Glomerular visceral epithelial cell (primary cell): ENCODE measurements around the gene FABP6.

ENCODE experiments used
- DNase-seq: peaks from one replicate; pipeline ENCODE4 v3.0.0-alpha.2; 2016; ENCODE audit errors: extremely low spot score

Gene FABP6

GRCh38 chr5:160262151-160263074, 33.1 kb downstream of the FABP6 start:
- no peak for DNase-seq

- DNase-seq: no peak
These were observed 34.1 kb downstream of the FABP6 start for GRCh38 chr5:160263326-160263855.

GRCh38 chr5:160266044-160266443, 36.7 kb downstream of the FABP6 start:
- no peak for DNase-seq

GRCh38 chr5:160266752-160267345, 37.5 kb downstream of the FABP6 start:
- no peak for DNase-seq

GRCh38 chr5:160268121-160268520, 38.8 kb downstream of the FABP6 start:
- DNase-seq: no peak

- no peak for DNase-seq
These were observed 39.7 kb downstream of the FABP6 start for GRCh38 chr5:160269017-160269416.

GRCh38 chr5:160270704-160271103, 41.4 kb downstream of the FABP6 start:
- DNase-seq: no peak

- DNase-seq: no peak
These were observed 42.1 kb downstream of the FABP6 start for GRCh38 chr5:160271396-160271795.

DNA sequence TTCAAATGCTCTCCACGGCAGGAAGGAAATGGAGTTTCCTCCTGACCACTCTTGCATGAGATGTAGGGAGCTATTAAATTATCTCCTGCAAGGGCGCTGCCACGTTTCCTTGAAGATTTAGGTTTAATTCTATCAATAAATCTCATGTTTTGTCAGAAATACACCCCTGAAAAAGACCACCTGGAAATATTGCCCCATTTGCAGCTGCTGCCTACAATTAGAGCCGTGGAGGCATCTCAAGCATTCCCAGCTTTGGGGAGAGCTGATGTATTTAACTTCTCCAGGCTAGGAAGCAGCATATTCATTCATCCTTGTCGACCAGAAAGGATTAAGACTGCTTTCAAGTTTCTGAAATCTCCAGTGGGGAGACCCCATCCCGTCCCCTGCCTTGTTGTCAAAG, 42.5 kb downstream of the FABP6 start:
- DNase-seq: no peak

GRCh38 chr5:160272264-160272663, 43.0 kb downstream of the FABP6 start:
- DNase-seq: no peak

DNA sequence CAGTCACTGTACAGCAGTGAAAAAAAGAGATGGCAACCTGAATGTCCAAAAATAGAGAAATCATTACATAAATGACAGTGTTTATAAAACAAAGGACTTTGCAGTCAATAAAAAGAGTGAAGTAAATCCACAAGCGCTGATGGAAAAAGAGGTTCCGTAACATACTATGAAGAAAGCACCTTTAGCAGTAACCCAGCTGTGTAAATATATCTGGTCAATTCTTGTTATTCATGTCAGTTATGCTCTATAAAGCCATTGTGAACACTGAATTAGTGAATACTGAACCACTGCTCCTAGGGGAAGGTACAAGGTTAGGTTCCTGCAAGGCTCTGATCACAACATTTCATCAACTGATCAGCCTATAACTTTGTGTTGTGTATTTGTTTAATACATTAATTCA, 43.6 kb downstream of the FABP6 start:
- no peak for DNase-seq

GRCh38 chr5:160274483-160274931, 45.2 kb downstream of the FABP6 start:
- no peak for DNase-seq

DNA sequence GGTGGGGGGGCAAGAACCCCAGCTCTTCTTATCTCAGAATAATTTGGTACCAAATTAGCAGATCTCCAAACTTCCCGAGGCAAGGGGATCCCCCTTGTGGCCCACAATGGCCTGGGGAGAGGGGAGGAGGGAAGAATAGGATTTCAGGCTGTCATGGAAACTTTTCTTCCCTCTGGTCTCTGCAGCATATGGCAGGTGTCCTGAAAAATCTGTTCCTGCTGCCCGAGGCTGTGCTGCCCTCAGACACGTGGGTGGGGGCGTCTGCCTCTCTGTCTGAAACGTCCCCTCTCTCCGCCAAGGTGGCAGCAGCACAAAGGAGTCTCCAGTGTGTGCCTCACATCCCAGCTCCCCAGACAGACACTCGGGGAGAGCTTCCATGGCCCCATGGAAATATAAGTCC, 49.0 kb downstream of the FABP6 start:
- no peak for DNase-seq

GRCh38 chr5:160280384-160281095, 51.2 kb downstream of the FABP6 start:
- DNase-seq: no peak

GRCh38 chr5:160281275-160281674, 52.0 kb downstream of the FABP6 start:
- no peak for DNase-seq

GRCh38 chr5:160284291-160284873, 55.1 kb downstream of the FABP6 start:
- DNase-seq: no peak

GRCh38 chr5:160285316-160285715, 56.0 kb downstream of the FABP6 start:
- DNase-seq: no peak

- no peak for DNase-seq
These were observed 57.6 kb downstream of the FABP6 start for GRCh38 chr5:160286947-160287346.

GRCh38 chr5:160287378-160288051, 58.2 kb downstream of the FABP6 start:
- no peak for DNase-seq
